A549 (cell line): ENCODE results near the gene HECTD2.

Source experiments
- POLR2A ChIP-seq: IDR thresholded peaks from 2 replicates; pipeline ENCODE4 v1.6.1; 2012; ENCODE audit warnings: mild to moderate bottlenecking, low read length
- ZNF302 ChIP-seq: fragments of 250-450 bp; sonication (Bioruptor Pico); IDR thresholded peaks from 2 replicates; pipeline ENCODE4 v1.9.0; 2021; ENCODE audit warnings: inconsistent platforms, mild to moderate bottlenecking, moderate library complexity
- TF ChIP-seq, protein P1 (sequence below): fragments of >200 bp; sonication (Bioruptor Twin); formaldehyde crosslinking; IDR thresholded peaks from 3 replicates; pipeline ENCODE4 v1.5.1; 2016

DNA sequence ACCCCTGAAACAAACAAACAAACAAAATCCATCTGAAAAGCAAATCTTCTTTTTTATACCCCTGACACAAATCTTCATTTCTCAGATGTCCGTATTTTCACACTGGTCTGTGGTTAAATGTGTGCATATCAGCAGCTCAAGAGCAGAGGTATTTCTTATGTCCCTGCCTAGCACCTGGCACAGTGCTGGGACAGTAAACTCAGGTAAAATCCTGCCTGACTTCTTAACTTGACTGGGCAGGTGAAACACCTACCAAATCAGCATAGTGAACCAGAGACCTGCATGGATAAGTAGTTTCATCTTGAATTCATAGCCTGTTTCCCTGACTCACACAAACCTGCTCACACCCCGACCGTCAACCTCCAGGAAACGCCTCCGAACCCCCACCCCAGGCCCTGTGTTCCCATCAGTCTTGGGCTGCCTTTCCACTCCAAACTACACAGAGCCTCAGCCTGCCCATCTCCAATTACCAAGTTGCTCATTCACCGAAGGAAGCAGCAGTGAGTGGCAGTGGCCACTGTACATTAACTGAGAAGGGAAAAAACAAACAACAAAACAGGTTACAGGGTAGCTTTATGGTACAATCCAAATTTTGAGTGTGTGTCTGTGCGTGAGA lies 109.9 kb downstream of the HECTD2 start:
- no peak for TF ChIP-seq ZNF302 (CRISPR knock-in tag)
- no peak for TF ChIP-seq POLR2A
- TF ChIP-seq, protein P1, sequence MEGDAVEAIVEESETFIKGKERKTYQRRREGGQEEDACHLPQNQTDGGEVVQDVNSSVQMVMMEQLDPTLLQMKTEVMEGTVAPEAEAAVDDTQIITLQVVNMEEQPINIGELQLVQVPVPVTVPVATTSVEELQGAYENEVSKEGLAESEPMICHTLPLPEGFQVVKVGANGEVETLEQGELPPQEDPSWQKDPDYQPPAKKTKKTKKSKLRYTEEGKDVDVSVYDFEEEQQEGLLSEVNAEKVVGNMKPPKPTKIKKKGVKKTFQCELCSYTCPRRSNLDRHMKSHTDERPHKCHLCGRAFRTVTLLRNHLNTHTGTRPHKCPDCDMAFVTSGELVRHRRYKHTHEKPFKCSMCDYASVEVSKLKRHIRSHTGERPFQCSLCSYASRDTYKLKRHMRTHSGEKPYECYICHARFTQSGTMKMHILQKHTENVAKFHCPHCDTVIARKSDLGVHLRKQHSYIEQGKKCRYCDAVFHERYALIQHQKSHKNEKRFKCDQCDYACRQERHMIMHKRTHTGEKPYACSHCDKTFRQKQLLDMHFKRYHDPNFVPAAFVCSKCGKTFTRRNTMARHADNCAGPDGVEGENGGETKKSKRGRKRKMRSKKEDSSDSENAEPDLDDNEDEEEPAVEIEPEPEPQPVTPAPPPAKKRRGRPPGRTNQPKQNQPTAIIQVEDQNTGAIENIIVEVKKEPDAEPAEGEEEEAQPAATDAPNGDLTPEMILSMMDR = no peak
